Stimulated activated effector memory CD8-positive, alpha-beta T cell treated with anti-CD3 and anti-CD28 coated beads, Interleukin-12 subunit alpha, Interleukin-12 subunit beta, amount 100 ng/mL, for 72 hours (primary cell): ENCODE measurements around the gene RIC3.

Experiments
- ATAC-seq: fragments of 150-1000 bp; cut with Tn5 transposase; 2 replicates; pipeline ENCODE4 v1.10.0; 2021
- DNase-seq, 2 donors: peaks; one replicate each; pipeline ENCODE4 v3.0.0; 2021 to 2022; ENCODE audit warnings: low spot score in 2 of 2
- H3K27ac Mint-ChIP-seq: one replicate; pipeline ENCODE4 v1.8.0; 2022; ENCODE audit warnings: mild to moderate bottlenecking, mixed read lengths
- H3K36me3 Mint-ChIP-seq: one replicate; pipeline ENCODE4 v1.8.0; 2022; ENCODE audit warnings: mild to moderate bottlenecking, mixed read lengths
- H3K4me1 Mint-ChIP-seq: one replicate; pipeline ENCODE4 v1.8.0; 2022; ENCODE audit warnings: mixed read lengths
- H3K4me3 Mint-ChIP-seq: one replicate; pipeline ENCODE4 v1.8.0; 2022; ENCODE audit warnings: mild to moderate bottlenecking, mixed read lengths
- H3K9me3 Mint-ChIP-seq: one replicate; pipeline ENCODE4 v1.8.0; 2022; ENCODE audit warnings: mixed read lengths

Gene RIC3

DNA sequence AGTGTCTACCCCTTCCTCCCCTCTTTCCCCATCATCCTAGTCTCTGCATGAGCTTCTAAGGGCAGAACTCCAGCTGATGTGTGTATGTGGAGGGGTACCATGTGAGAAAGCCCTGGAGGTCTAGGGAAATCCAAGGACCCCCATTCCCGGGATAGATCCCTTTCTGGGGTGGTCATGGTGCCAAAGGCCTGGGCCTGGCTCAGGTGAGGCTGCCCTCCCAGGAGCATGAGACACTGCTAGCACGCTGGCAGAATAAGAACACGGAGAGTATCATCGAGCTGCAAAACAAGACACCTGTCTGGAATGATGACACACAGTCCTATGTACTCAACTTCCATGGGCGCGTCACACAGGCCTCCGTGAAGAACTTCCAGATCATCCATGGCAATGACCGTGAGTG is 68.2 kb downstream of the RIC3 start:
- Mint-ChIP-seq H3K4me1 (no peaks in the 10 kb centered on the region), H3K4me3 (no peak overlapping the region), H3K27ac (no peak overlapping the region), H3K9me3 (no peaks in the 10 kb centered on the region), H3K36me3 (no peaks in the 10 kb centered on the region)
- ATAC-seq (no peak), DNase-seq (no peak)

DNA sequence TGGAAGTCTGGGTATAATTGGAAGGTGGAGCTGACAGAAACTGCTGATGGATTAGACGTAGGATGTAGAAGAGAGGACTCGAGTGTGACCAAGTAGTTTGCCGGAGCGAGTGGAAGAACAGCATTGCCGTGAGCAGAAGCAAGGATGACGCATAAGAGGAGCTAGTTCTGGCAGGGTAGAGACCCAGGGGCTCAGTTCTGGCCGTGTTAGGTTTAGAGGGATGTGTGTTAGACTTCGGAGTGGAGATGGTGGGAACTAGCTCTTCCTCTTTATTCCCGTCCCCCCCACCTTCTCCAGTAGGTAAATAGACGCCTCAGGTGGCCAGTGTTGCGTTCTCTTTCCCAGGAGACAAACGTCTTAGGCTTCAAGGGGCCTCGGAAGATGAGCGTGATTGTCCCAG is 68.7 kb downstream of the RIC3 start:
- Mint-ChIP-seq H3K4me1 (no peaks in the 10 kb centered on the region), H3K27ac (no peak overlapping the region), H3K4me3 (no peak overlapping the region), H3K36me3 (no peaks in the 10 kb centered on the region), H3K9me3 (no peaks in the 10 kb centered on the region)
- ATAC-seq = no peak
- no peak for DNase-seq

DNA sequence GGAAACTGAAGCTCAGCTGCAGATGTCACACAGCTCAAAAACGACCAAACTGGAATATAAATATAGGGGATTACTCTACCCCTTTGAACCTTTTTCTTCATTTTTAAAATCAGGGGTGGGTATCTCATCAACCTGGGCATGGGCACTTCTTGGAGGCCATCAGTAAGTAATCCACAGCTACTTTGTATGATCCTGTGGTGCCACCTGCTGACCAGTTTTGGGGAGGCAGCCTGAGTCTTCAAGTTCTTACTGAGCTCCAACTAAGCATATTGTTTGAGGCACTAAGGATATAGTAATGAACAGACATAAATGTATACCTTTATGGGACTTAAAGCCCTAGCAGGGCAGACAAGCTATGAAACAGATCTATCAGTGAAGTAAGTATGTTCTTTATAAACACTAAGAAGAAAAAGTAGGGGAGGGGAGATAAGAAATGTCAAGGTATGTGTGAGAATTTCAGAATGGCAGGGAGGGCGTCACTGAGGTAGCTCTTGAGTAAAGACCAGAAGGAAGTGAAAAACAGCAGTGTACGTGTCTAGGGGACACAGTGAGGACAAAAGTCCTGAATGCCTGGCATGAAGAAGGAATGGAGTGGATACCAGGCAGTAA is 69.4 kb downstream of the RIC3 start:
- H3K9me3 Mint-ChIP-seq = no peaks in the 10 kb centered on the region
- ATAC-seq (peak; percentile 48), DNase-seq (peak; percentile 56 to 87)
- H3K36me3 Mint-ChIP-seq = no peaks in the 10 kb centered on the region
- no peak overlapping the region for H3K27ac Mint-ChIP-seq
- no peaks in the 10 kb centered on the region for H3K4me1 Mint-ChIP-seq
- H3K4me3 Mint-ChIP-seq = no peak overlapping the region

DNA sequence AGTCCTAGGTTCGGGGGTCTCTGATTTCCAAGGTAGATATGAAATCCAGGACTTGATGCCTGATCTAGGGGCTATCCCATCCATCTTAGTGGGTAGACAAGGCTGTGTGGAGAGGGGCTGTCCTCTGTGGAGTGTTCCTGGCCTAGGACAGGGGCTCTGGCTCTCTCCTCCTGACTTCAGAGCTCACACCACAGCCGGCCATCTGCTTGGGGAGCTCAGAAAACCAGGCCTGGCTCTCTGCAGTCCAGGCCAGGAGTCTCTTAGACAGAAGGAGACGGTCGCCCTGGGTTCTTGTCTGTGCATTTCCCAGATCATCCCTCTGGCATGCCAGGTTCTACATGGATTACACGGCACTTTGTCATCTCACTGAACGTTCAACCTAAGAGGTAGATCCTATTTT is 69.9 kb downstream of the RIC3 start:
- DNase-seq (no peak), ATAC-seq (no peak)
- H3K36me3 Mint-ChIP-seq = no peaks in the 10 kb centered on the region
- no peak overlapping the region for H3K27ac Mint-ChIP-seq
- no peaks in the 10 kb centered on the region for H3K4me1 Mint-ChIP-seq
- no peaks in the 10 kb centered on the region for H3K9me3 Mint-ChIP-seq
- no peak overlapping the region for H3K4me3 Mint-ChIP-seq

DNA sequence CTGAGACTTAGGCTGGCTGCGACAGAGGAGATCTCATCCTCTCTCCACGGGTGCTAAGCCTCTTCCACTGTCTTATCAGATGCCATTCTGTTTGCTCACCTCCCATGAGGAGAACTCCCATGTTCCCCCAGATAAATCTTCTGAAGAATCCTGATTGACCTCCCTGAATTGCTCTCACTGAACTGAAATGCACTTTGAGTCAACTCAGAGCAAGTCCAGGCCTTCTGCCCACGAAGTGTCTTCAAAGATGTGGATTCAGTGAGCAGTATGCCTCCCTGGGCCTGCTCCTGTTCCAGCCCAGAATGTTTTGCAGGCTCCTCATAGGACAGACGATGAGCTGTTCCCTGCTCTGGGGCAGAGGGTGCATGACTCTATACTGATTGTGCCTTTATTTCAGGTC is 70.5 kb downstream of the RIC3 start:
- no peak overlapping the region for H3K4me3 Mint-ChIP-seq
- ATAC-seq (no peak), DNase-seq (peak in 1 of 2 donors; percentile 38)
- H3K27ac Mint-ChIP-seq = no peak overlapping the region
- H3K4me1 Mint-ChIP-seq = no peaks in the 10 kb centered on the region
- no peaks in the 10 kb centered on the region for H3K36me3 Mint-ChIP-seq
- H3K9me3 Mint-ChIP-seq = no peaks in the 10 kb centered on the region

DNA sequence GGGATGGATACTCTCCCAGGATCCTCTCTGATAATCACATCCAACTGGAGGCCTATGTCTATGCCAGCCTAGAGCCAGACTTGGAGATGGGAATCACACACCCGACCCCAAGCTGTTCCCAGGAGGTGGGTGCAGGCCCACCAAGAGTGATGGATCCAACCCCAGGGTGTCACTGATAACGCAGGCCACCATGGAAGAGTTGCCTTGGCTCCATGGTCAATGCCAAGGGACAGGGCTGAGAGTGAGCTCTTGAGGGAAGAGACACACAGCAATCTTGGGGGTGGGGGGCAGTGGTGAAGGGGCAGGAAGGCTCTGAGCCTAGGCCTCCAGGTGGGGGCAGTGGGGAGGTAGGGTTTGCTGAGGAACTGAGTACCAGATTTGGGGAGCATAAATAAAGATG is 70.9 kb downstream of the RIC3 start:
- ATAC-seq = no peak
- H3K9me3 Mint-ChIP-seq = no peaks in the 10 kb centered on the region
- H3K36me3 Mint-ChIP-seq = no peaks in the 10 kb centered on the region
- H3K4me1 Mint-ChIP-seq = no peaks in the 10 kb centered on the region
- no peak for DNase-seq
- H3K4me3 Mint-ChIP-seq = no peak overlapping the region
- H3K27ac Mint-ChIP-seq = no peak overlapping the region

DNA sequence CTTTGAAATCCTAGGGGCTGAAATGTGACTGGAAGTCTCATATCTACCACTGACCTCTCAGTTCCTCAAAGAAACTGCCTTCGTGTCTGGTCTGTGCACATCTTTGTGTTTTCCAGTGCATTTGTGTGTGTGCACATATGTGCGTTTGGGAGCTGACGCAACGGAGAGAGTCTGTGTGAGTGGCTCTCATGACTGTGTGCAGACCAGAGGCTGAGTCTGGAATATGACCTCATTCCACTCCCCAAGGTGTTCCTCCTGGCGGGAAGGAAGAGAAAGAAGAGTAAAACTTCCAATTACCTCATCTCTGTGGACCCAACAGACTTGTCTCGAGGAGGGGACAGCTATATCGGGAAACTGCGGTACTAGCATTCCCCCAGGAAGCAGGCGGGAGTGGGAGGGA is 71.4 kb downstream of the RIC3 start:
- ATAC-seq (no peak), DNase-seq (no peak)
- Mint-ChIP-seq H3K36me3 (no peaks in the 10 kb centered on the region), H3K9me3 (no peaks in the 10 kb centered on the region), H3K4me1 (no peaks in the 10 kb centered on the region), H3K4me3 (no peak overlapping the region), H3K27ac (no peak overlapping the region)

DNA sequence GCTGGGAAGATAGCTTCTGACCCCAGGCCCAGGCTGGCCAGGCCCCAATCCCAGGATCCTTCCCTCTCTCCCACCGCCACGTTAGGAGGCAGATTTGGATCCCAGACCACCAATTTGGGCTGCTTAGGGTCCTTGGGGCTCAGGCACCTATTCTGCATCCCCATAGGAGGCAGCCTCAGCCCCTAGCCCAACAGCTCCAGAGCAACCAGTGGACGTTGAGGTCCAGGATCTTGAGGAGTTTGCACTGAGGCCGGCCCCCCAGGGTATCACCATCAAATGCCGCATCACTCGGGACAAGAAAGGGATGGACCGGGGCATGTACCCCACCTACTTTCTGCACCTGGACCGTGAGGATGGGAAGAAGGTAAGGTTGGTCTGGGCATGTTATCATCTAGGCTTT is 71.8 kb downstream of the RIC3 start:
- ATAC-seq = no peak
- Mint-ChIP-seq H3K36me3 (no peaks in the 10 kb centered on the region), H3K27ac (no peak overlapping the region), H3K4me3 (no peak overlapping the region), H3K9me3 (no peaks in the 10 kb centered on the region), H3K4me1 (no peaks in the 10 kb centered on the region)
- no peak for DNase-seq

DNA sequence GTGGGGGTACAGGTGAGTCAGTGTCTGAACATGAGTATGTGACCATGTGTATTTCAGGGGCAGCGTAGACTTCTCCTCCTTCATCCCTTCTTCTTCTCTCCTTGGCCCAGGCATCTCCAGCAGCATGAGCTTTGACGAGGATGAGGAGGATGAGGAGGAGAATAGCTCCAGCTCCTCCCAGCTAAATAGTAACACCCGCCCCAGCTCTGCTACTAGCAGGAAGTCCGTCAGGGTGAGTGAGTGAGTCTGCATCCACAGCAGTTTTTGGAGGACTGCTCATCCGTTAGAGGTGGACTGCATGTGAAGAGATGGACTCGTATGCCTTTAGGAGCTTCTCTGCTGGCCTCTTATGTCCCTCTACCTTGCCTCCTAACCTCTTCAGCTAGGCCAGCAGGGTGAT is 72.2 kb downstream of the RIC3 start:
- ATAC-seq = no peak
- H3K4me3 Mint-ChIP-seq = no peak overlapping the region
- H3K9me3 Mint-ChIP-seq = no peaks in the 10 kb centered on the region
- no peaks in the 10 kb centered on the region for H3K4me1 Mint-ChIP-seq
- no peak overlapping the region for H3K27ac Mint-ChIP-seq
- no peak for DNase-seq
- H3K36me3 Mint-ChIP-seq = no peaks in the 10 kb centered on the region

DNA sequence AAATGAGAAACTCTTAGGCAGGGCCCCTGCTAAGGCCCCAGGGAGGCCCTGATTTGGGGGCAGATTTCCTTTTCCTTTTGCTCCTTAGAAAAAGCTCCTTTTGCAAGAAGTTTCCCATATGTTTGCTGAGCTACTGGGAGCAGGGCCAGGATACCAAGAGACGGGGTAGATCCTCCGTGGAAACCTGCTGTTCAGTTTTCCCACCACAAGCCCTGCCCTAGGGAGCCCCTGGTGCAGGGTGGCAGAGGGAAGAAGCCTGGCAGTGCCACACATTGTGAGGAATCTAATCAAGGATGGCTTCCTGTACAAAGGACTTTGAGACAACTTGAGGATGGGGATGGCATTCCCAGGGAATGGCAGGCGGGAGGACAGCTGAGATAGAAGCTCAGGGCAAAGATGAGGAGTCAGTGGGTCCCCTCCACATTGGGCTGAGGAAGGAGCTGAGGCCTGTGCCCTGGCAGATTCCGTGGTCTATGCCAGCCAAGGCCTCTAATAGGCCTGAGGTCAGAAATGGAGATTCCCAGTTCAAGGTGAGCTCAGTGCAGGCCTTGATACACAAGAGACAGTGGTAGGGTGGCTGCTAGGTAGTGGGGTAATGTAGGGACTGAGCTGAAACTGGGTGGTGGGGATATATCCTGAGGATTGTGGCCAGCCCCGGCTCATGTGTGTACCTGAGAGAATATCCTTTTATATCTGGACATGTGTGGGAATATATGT is 72.9 kb downstream of the RIC3 start:
- H3K9me3 Mint-ChIP-seq = no peaks in the 10 kb centered on the region
- no peaks in the 10 kb centered on the region for H3K4me1 Mint-ChIP-seq
- no peaks in the 10 kb centered on the region for H3K36me3 Mint-ChIP-seq
- no peak overlapping the region for H3K27ac Mint-ChIP-seq
- H3K4me3 Mint-ChIP-seq = no peak overlapping the region
- no peak for ATAC-seq
- no peak for DNase-seq

DNA sequence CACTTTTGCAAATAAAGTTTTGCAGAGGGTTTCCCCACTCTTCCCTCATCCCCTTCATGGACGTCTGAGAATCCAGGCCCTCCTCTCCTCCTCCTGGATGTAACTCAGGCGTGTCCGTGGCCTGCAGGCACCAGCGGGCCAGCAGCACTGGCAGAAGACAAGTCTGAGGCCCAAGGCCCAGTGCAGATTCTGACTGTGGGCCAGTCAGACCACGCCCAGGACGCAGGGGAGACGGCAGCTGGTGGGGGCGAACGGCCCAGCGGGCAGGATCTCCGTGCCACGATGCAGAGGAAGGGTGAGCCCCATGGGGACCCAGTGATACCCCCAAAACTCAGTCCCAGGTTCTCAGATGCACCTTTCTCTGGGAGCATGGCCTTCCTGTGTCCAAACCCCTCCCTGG is 73.5 kb downstream of the RIC3 start:
- no peak for ATAC-seq

DNA sequence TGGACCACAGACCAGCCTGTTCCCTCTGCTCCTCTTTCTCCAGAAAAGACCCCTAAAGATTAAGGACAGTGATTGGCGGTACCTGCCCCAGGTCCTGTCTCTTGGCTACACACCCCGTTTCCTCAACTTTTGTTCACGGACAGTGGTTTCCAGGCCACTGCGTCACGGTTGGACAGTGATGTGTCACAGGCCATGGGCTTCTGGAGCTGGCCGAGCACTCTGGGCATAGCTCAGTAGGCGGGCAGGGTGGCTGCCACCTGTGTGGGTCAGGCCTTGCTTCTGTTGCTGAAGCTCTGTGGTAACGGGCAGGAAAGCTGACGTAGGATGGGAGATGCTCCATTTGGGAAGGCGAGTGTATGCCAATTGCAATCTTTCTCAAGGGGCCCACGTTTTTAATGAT is 74.2 kb downstream of the RIC3 start:
- Mint-ChIP-seq H3K4me3 (no peak overlapping the region), H3K4me1 (no peaks in the 10 kb centered on the region), H3K27ac (no peak overlapping the region), H3K9me3 (no peaks in the 10 kb centered on the region), H3K36me3 (no peaks in the 10 kb centered on the region)
- ATAC-seq = no peak
- DNase-seq = no peak

More for the DNA sequence above, 73.5 kb downstream of the RIC3 start:
- DNase-seq = no peak
- Mint-ChIP-seq H3K36me3 (no peaks in the 10 kb centered on the region), H3K4me1 (no peaks in the 10 kb centered on the region), H3K9me3 (no peaks in the 10 kb centered on the region), H3K4me3 (no peak overlapping the region), H3K27ac (no peak overlapping the region)

DNA sequence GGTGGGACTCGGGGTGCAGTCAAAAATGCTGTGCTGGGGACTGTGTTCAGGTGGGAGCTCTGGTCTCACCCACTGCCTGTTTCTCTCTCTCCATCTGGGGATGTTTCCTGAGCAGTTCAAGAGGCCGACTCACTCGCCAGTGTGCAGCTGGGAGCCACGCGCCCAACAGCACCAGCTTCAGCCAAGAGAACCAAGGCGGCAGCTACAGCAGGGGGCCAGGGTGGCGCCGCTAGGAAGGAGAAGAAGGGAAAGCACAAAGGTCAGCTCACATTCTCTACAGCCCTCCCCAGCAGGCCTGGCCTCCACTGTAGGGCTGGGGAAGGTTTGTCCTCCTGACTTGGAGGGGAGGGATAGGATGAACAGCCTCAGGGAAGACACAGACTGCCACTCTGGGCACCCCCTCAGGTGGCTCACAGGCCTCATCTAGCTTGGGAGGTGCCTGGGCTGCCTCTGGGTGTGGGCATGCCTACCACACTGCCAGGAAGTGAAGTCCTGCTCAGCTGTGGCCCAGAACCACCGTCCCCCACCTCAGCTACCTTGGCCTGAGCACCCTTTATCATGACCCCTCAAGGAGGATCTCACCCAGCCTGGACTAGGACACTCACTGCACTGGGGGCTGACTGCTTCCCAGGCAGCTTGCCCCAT is 74.8 kb downstream of the RIC3 start:
- H3K36me3 Mint-ChIP-seq = no peaks in the 10 kb centered on the region
- H3K27ac Mint-ChIP-seq = no peak overlapping the region
- H3K4me3 Mint-ChIP-seq = no peak overlapping the region
- no peak for ATAC-seq
- no peaks in the 10 kb centered on the region for H3K4me1 Mint-ChIP-seq
- DNase-seq = no peak
- H3K9me3 Mint-ChIP-seq = no peaks in the 10 kb centered on the region

DNA sequence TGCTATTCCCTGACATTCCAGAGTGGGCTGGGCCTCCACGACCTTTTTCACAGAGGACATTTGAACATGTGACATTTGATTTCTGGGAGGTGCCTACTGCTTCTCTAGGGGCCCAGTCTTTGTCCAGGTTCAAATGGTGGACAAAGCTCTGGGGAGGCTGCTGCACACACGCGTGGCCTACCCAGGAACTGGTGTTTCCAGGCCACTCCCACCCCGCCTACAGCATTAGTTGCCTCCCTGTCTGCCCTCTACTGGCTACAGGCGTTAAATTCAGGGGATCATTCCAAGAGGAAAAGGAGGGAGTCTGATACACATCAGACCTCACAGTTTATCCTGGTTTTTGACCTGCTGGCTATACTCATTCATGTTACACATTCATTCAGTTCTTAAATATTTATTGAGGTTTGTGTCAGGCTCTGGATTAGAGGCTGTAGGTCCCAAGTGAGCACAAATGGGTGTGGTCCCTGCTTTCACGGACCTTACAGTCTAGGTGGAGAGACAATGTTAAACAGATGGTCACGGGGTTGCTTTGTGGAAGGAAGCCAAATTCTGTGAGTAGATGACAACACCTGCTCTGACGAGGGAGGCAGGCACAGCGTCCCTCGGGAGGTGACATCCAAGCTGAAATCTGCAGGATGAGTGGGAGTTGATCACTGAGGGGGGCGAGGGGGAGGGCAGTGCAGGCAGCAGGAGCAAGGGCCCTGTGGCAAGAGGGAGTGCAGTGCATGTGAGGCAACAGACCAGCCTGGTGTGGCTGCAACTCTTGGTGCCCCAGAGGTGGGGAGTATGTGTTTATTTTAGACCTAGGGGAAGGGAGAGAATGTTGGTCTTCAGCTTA is 76.0 kb downstream of the RIC3 start:
- H3K27ac Mint-ChIP-seq = no peak overlapping the region
- no peaks in the 10 kb centered on the region for H3K4me1 Mint-ChIP-seq
- no peaks in the 10 kb centered on the region for H3K36me3 Mint-ChIP-seq
- no peak for DNase-seq
- H3K9me3 Mint-ChIP-seq = no peaks in the 10 kb centered on the region
- ATAC-seq = peak; percentile 42
- no peak overlapping the region for H3K4me3 Mint-ChIP-seq

DNA sequence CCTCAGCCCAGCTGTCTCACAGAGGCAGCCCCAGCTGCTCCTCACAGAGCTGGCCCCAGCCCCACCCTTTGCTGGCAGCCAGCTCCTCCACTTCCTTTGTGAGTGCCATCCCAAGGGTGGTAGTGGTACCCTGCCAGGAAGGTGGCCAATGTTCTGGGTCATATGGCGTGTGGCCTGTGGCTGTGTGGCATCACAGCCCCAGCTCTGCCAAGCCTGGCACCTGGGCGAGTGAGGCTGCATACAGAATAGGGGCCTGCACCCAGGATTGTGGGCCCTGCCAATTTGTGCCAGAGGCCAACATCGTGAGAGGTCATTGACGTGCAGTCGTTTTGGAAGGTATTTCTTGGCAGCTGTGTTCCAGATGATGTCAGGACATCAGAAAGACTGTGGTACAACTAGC is 77.1 kb downstream of the RIC3 start:
- ATAC-seq (no peak), DNase-seq (no peak)
- no peak overlapping the region for H3K4me3 Mint-ChIP-seq
- H3K27ac Mint-ChIP-seq = no peak overlapping the region
- no peaks in the 10 kb centered on the region for H3K9me3 Mint-ChIP-seq
- H3K36me3 Mint-ChIP-seq = no peaks in the 10 kb centered on the region
- H3K4me1 Mint-ChIP-seq = no peaks in the 10 kb centered on the region
